ENCODE data around the gene WAC. TPM values are rescaled to one million over a fixed set of nuclear protein-coding genes. Genes with fewer than 3 reads are reported as not detected.

Gene WAC
- total and polyA plus RNA-seq, 10 of the 15 experiments (the other 5 are each of a cell fraction or from before 2014, with no cell fraction given), result 26.5 to 131 (median 69.4) TPM

GRCh38 chr10:28523725-28524252 lies 9.1 kb upstream of the WAC start:
- no peak for TF ChIP-seq CREB1 (IDR thresholded peaks at IDR 0.05; ENCODE audit: low read depth)
- no peak for TF ChIP-seq ATF3 (IDR thresholded peaks at IDR 0.05; ENCODE audit: borderline replicate concordance, extremely low read depth, low read depth, low read length)
- TF ChIP-seq MEF2B (IDR thresholded peaks at IDR 0.05; ENCODE audit: partially characterized antibody, poor library complexity, severe bottlenecking), result no peak
- no peak for TF ChIP-seq STAT1 (conservative IDR thresholded peaks at IDR 0.05)
- TF ChIP-seq, protein P1, sequence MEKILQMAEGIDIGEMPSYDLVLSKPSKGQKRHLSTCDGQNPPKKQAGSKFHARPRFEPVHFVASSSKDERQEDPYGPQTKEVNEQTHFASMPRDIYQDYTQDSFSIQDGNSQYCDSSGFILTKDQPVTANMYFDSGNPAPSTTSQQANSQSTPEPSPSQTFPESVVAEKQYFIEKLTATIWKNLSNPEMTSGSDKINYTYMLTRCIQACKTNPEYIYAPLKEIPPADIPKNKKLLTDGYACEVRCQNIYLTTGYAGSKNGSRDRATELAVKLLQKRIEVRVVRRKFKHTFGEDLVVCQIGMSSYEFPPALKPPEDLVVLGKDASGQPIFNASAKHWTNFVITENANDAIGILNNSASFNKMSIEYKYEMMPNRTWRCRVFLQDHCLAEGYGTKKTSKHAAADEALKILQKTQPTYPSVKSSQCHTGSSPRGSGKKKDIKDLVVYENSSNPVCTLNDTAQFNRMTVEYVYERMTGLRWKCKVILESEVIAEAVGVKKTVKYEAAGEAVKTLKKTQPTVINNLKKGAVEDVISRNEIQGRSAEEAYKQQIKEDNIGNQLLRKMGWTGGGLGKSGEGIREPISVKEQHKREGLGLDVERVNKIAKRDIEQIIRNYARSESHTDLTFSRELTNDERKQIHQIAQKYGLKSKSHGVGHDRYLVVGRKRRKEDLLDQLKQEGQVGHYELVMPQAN (conservative IDR thresholded peaks at IDR 0.05), result no peak
- no peak for TF ChIP-seq YBX1 (IDR thresholded peaks at IDR 0.05)
- Histone ChIP-seq H3K9ac (ENCODE audit: control insufficient read depth, insufficient read depth, low read length) (no peak overlapping the region), H3K4me1 (ENCODE audit: control insufficient read depth, insufficient read depth, low read length) (no peaks in the 10 kb centered on the region), H3K27ac (ENCODE audit: control insufficient read depth, insufficient read depth) (no peak overlapping the region), H3K4me2 (ENCODE audit: control insufficient read depth, insufficient read depth) (no peak overlapping the region), H3K79me2 (ENCODE audit: control insufficient read depth, insufficient read depth, low read length) (no peaks in the 10 kb centered on the region), H3K27me3 (replicated peaks in 1 of 2; ENCODE audit: control insufficient read depth in 2 of 2, insufficient read depth in 2 of 2, low read length in 1 of 2) (no peaks in the 10 kb centered on the region), H4K20me1 (ENCODE audit: control insufficient read depth, insufficient read depth) (no peaks in the 10 kb centered on the region), H3K36me3 (ENCODE audit: control insufficient read depth in 2 of 2, insufficient read depth in 2 of 2, low read length in 1 of 2) (peaks cover 0 to 4% of the 10 kb centered on the region in 2 experiments; a peak in 1 of 4 replicates), H3K9me3 (replicated peaks; ENCODE audit: control insufficient read depth, insufficient read depth, low read length) (peaks cover 5% of the 10 kb centered on the region), H2AFZ (ENCODE audit: control insufficient read depth, low read depth, low read length) (no peak overlapping the region), H3K4me3 (no peak overlapping the region)
- intact Hi-C loops (cut with micrococcal nuclease; ENCODE audit: unreplicated experiment), result no loop called here
- in situ Hi-C loops (cut with MboI), result no loop called here
- ATAC-seq (no peak), FAIRE-seq (no peak), DNase-seq (ENCODE audit: low read depth, low spot score) (no peak)
- POLR2A ChIA-PET, result no interaction called here
- RAD21 ChIA-PET (ENCODE audit: unreplicated experiment), result no interaction called here
- SMC1A ChIA-PET (ENCODE audit: uncharacterized antibody, unreplicated experiment), result interaction anchor here (1.4 kb wide), 1 partner anchor 11 kb away, joined by 3 read pairs; no protein-coding TSS in a partner anchor
- TSS peak; percentile 49 for BruUV-seq (replicated peaks)
- 100% methylated on average over 2 of the region's 2 CpGs for WGBS (ENCODE audit: insufficient coverage, insufficient replicate concordance, low lambda C conversion rate, missing lambda C conversion rate)
- CTCF ChIA-PET, result no interaction called here
